ENCODE measurements around the gene RNF123.

DNA sequence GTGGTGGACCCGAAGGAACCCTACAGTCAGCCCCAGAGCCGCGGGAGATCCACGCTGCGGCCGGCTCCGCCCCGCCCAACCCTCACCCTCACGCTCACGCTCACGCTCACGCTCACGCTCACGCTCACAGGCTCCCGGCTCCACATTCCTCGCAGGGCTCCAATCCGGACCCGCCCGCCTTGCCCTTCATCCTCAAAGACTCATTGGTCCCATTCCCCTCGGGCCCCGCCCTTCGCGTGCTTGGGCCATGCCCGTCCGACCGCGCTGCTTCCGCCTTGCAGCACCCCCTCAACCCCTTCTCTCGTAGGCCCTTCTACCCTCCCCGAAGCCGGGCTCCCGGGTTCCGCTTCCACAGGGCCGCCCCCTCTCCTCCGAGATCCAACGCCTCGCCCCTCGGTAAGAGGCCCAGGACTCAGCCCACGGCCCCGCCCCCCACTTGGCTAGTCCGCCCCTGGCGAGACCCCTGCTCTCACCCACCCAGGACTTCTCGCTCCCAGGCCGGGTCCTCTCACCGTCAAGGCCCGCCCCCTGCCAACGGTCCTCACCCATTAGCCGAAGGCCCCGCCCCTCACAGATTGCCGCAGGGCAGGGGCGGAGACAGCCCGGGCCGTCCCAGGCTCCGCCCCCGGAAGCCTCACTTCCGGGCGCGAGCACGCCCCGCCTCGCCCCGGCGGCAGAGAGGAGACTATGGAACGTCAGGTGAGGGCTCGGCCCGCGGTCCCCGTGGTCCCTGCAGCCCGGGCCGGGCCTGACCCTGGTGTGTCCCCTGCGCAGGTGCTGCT lies 15.5 kb upstream of the RNF123 start, which contains the start of gene APEH:
- TF ChIP-seq, protein P1, sequence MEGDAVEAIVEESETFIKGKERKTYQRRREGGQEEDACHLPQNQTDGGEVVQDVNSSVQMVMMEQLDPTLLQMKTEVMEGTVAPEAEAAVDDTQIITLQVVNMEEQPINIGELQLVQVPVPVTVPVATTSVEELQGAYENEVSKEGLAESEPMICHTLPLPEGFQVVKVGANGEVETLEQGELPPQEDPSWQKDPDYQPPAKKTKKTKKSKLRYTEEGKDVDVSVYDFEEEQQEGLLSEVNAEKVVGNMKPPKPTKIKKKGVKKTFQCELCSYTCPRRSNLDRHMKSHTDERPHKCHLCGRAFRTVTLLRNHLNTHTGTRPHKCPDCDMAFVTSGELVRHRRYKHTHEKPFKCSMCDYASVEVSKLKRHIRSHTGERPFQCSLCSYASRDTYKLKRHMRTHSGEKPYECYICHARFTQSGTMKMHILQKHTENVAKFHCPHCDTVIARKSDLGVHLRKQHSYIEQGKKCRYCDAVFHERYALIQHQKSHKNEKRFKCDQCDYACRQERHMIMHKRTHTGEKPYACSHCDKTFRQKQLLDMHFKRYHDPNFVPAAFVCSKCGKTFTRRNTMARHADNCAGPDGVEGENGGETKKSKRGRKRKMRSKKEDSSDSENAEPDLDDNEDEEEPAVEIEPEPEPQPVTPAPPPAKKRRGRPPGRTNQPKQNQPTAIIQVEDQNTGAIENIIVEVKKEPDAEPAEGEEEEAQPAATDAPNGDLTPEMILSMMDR (IDR thresholded peaks at IDR 0.05): no peak
- peak; percentile 64 to 85 (median 79) for TF ChIP-seq POLR2A (IDR thresholded peaks at IDR 0.05)
